ENCODE results near the gene AMBP.

The AMBP gene

GRCh38 chr9:114087721-114088120 is 9.6 kb upstream of the AMBP start:
- Histone ChIP-seq H3K79me2 (ENCODE audit: insufficient read depth, low read length) (no peaks in the 10 kb centered on the region), H3K4me1 (ENCODE audit: insufficient read depth, low read length) (no peaks in the 10 kb centered on the region), H3K4me2 (ENCODE audit: insufficient read depth, low read length) (no peak overlapping the region), H3K36me3 (ENCODE audit: insufficient read depth, low read length) (no peaks in the 10 kb centered on the region), H3K4me3 (ENCODE audit: low read depth in 1 of 2, low read length in 2 of 2) (no peak overlapping the region), H4K20me1 (ENCODE audit: insufficient read depth, low read length) (no peaks in the 10 kb centered on the region; the same call in 1 of the 2 replicates), H2AFZ (ENCODE audit: low read depth, low read length) (no peak overlapping the region), H3K9ac (ENCODE audit: low read depth, low read length) (no peak overlapping the region), H3K27me3 (ENCODE audit: insufficient read depth, low read length, poor library complexity) (peaks cover 20% of the 10 kb centered on the region), H3K9me3 (ENCODE audit: insufficient read depth, low read length, severe bottlenecking) (no peaks in the 10 kb centered on the region), H3K27ac (ENCODE audit: low read length) (no peak overlapping the region)
- DNase-seq (no peak), ATAC-seq (ENCODE audit: insufficient read depth, low read depth) (no peak)
- TF ChIP-seq EZH2 (IDR thresholded peaks at IDR 0.05; ENCODE audit: borderline replicate concordance, low read depth, low read length, severe bottlenecking), result no peak
- no peak for TF ChIP-seq CTCF (IDR thresholded peaks at IDR 0.05; ENCODE audit: borderline replicate concordance, extremely low read depth, low read length, poor library complexity, severe bottlenecking)

DNA sequence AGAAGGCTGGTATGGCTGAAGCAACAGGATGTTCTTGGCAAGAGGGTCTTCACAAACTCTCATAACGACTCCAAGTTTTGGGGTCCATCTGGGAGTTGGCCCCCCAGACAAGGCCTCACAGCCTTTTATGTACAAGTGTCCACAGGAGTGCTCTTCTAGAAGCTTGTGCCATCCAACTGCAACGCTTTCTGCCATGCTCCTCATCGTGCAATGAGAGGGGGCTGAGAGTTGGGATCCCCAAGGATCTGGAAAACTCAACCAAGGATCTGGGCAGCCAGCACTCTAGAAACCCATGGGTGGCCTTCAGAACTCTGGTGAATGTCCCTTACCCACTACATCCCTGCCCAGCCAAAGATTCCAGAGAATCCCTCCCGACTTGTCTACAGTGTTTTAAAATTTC is 8.5 kb upstream of the AMBP start:
- H3K4me1 ChIP-seq (ENCODE audit: insufficient read depth, low read length), result no peaks in the 10 kb centered on the region
- DNase-seq, result no peak
- H3K9me3 ChIP-seq (ENCODE audit: insufficient read depth, low read length, severe bottlenecking), result no peaks in the 10 kb centered on the region
- H3K27me3 ChIP-seq (ENCODE audit: insufficient read depth, low read length, poor library complexity), result peaks cover 20% of the 10 kb centered on the region
- no peak overlapping the region for H3K4me3 ChIP-seq (ENCODE audit: low read depth in 1 of 2, low read length in 2 of 2)
- no peak overlapping the region for H3K4me2 ChIP-seq (ENCODE audit: insufficient read depth, low read length)
- no peaks in the 10 kb centered on the region for H3K79me2 ChIP-seq (ENCODE audit: insufficient read depth, low read length)
- ATAC-seq (ENCODE audit: insufficient read depth, low read depth), result no peak
- no peak overlapping the region for H3K27ac ChIP-seq (ENCODE audit: low read length)
- H3K36me3 ChIP-seq (ENCODE audit: insufficient read depth, low read length), result no peaks in the 10 kb centered on the region
- H3K9ac ChIP-seq (ENCODE audit: low read depth, low read length), result no peak overlapping the region
- H2AFZ ChIP-seq (ENCODE audit: low read depth, low read length), result no peak overlapping the region
- TF ChIP-seq EZH2 (IDR thresholded peaks at IDR 0.05; ENCODE audit: borderline replicate concordance, low read depth, low read length, severe bottlenecking) (no peak), CTCF (IDR thresholded peaks at IDR 0.05; ENCODE audit: borderline replicate concordance, extremely low read depth, low read length, poor library complexity, severe bottlenecking) (no peak)
- no peaks in the 10 kb centered on the region for H4K20me1 ChIP-seq (ENCODE audit: insufficient read depth, low read length)

GRCh38 chr9:114086009-114086408 is 7.9 kb upstream of the AMBP start:
- H2AFZ ChIP-seq (ENCODE audit: low read depth, low read length), result no peak overlapping the region
- no peak for ATAC-seq (ENCODE audit: insufficient read depth, low read depth)
- no peaks in the 10 kb centered on the region for H3K9me3 ChIP-seq (ENCODE audit: insufficient read depth, low read length, severe bottlenecking)
- H3K4me1 ChIP-seq (ENCODE audit: insufficient read depth, low read length), result no peaks in the 10 kb centered on the region
- no peak for DNase-seq
- peaks cover 20% of the 10 kb centered on the region for H3K27me3 ChIP-seq (ENCODE audit: insufficient read depth, low read length, poor library complexity)
- no peaks in the 10 kb centered on the region for H4K20me1 ChIP-seq (ENCODE audit: insufficient read depth, low read length)
- no peak overlapping the region for H3K27ac ChIP-seq (ENCODE audit: low read length)
- H3K36me3 ChIP-seq (ENCODE audit: insufficient read depth, low read length), result no peaks in the 10 kb centered on the region
- no peak overlapping the region for H3K4me3 ChIP-seq (ENCODE audit: low read depth in 1 of 2, low read length in 2 of 2)
- no peak overlapping the region for H3K9ac ChIP-seq (ENCODE audit: low read depth, low read length)
- no peak for TF ChIP-seq CTCF (IDR thresholded peaks at IDR 0.05; ENCODE audit: borderline replicate concordance, extremely low read depth, low read length, poor library complexity, severe bottlenecking)
- TF ChIP-seq EZH2 (IDR thresholded peaks at IDR 0.05; ENCODE audit: borderline replicate concordance, low read depth, low read length, severe bottlenecking), result no peak
- no peak overlapping the region for H3K4me2 ChIP-seq (ENCODE audit: insufficient read depth, low read length)
- no peaks in the 10 kb centered on the region for H3K79me2 ChIP-seq (ENCODE audit: insufficient read depth, low read length)

GRCh38 chr9:114085387-114085789 is 7.3 kb upstream of the AMBP start:
- H3K9me3 ChIP-seq (ENCODE audit: insufficient read depth, low read length, severe bottlenecking), result no peaks in the 10 kb centered on the region
- H3K79me2 ChIP-seq (ENCODE audit: insufficient read depth, low read length), result no peaks in the 10 kb centered on the region
- no peak overlapping the region for H3K4me3 ChIP-seq (ENCODE audit: low read depth in 1 of 2, low read length in 2 of 2)
- TF ChIP-seq EZH2 (IDR thresholded peaks at IDR 0.05; ENCODE audit: borderline replicate concordance, low read depth, low read length, severe bottlenecking) (no peak), CTCF (IDR thresholded peaks at IDR 0.05; ENCODE audit: borderline replicate concordance, extremely low read depth, low read length, poor library complexity, severe bottlenecking) (no peak)
- no peak overlapping the region for H3K9ac ChIP-seq (ENCODE audit: low read depth, low read length)
- no peaks in the 10 kb centered on the region for H3K36me3 ChIP-seq (ENCODE audit: insufficient read depth, low read length)
- no peak for ATAC-seq (ENCODE audit: insufficient read depth, low read depth)
- H4K20me1 ChIP-seq (ENCODE audit: insufficient read depth, low read length), result no peaks in the 10 kb centered on the region
- H3K4me1 ChIP-seq (ENCODE audit: insufficient read depth, low read length), result no peaks in the 10 kb centered on the region
- no peak overlapping the region for H3K4me2 ChIP-seq (ENCODE audit: insufficient read depth, low read length)
- no peak for DNase-seq
- no peak overlapping the region for H3K27ac ChIP-seq (ENCODE audit: low read length)
- H2AFZ ChIP-seq (ENCODE audit: low read depth, low read length), result no peak overlapping the region
- H3K27me3 ChIP-seq (ENCODE audit: insufficient read depth, low read length, poor library complexity), result peaks cover 20% of the 10 kb centered on the region

Data from DND-41 (cell line).